ENCODE measurements around the gene SMCO2.

The SMCO2 gene

GRCh38 chr12:27424631-27425230 is 21.8 kb upstream of the SMCO2 start:
- no peak overlapping the region for H3K4me3 ChIP-seq (ENCODE audit: low read depth, low read length)
- peak; percentile 65 for TF ChIP-seq CTCF (IDR thresholded peaks at IDR 0.05; ENCODE audit: low read depth, low read length, missing control alignments)
- in situ Hi-C loops (cut with HindIII; ENCODE audit: low sequenced_read_pairs), result no loop called here
- peak; percentile 57 for DNase-seq (ENCODE audit: low read depth)

- in situ Hi-C loops (cut with HindIII; ENCODE audit: low sequenced_read_pairs), result no loop called here
- TF ChIP-seq CTCF (IDR thresholded peaks at IDR 0.05; ENCODE audit: low read depth, low read length, missing control alignments), result no peak
- no peak overlapping the region for H3K4me3 ChIP-seq (ENCODE audit: low read depth, low read length)
- DNase-seq (ENCODE audit: low read depth), result no peak
Observed at GRCh38 chr12:27425306-27425705, 21.2 kb upstream of the SMCO2 start.

DNA sequence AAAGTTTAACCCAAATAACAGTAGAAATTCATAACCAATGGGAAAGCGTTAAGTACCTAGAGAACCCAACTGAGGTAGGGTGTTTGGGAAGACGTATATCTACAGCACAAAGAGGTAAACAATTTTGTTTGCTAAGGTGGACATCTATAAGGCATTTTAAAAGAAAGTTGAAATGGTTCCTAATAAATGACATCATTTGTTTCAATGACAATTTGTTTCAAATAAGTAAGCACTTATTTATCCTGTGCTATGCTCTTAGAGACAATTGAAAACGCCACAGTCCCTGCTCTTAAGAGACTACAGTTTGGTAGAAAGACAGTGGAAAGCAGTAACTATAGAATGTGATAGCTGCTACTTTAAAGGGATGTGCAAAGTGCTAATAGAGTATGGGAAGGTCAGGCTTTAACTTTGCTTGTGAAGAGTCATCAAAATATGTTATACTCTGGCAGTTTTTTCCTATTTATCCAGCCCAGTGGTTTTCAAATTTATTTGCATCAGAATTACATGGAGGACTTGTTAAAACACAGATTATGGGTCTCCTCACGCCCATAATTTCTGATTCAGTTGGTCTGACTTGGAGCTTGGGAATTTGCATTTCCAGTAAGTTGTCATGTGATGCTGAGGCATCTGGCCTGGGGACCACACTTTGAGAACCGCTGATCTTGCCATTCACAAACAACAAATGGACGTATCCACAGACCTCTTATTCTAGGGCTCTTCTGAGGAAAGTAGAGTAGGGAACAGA is 19.6 kb upstream of the SMCO2 start:
- no peak for TF ChIP-seq CTCF (IDR thresholded peaks at IDR 0.05; ENCODE audit: low read depth, low read length, missing control alignments)
- H3K4me3 ChIP-seq (ENCODE audit: low read depth, low read length), result no peak overlapping the region
- in situ Hi-C loops (cut with HindIII; ENCODE audit: low sequenced_read_pairs), result no loop called here
- DNase-seq (ENCODE audit: low read depth), result no peak

GRCh38 chr12:27427824-27428223 is 18.7 kb upstream of the SMCO2 start:
- TF ChIP-seq CTCF (IDR thresholded peaks at IDR 0.05; ENCODE audit: low read depth, low read length, missing control alignments), result no peak
- in situ Hi-C loops (cut with HindIII; ENCODE audit: low sequenced_read_pairs), result no loop called here
- DNase-seq (ENCODE audit: low read depth), result no peak
- no peak overlapping the region for H3K4me3 ChIP-seq (ENCODE audit: low read depth, low read length)

DNA sequence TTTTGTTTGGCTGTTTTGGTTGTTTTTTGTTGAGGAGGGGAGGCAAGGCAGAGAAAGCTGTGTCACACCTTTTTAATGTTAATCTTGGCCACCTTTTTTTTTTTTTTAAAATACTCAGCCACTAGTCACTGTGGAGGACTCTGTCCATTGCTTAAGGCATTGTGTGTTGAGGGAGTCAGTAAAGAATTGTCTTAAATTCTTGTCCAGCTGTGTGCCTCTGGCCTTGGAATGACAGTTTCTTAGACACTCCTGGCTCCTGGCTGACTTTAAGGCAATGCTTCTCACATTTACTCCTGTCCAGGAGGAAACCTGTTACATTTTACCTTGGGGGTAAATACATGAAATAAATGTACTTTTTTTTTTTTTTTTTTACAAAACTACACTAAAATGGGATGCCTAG is 18.1 kb upstream of the SMCO2 start:
- in situ Hi-C loops (cut with HindIII; ENCODE audit: low sequenced_read_pairs), result no loop called here
- H3K4me3 ChIP-seq (ENCODE audit: low read depth, low read length), result no peak overlapping the region
- TF ChIP-seq CTCF (IDR thresholded peaks at IDR 0.05; ENCODE audit: low read depth, low read length, missing control alignments), result no peak
- no peak for DNase-seq (ENCODE audit: low read depth)

- TF ChIP-seq CTCF (IDR thresholded peaks at IDR 0.05; ENCODE audit: low read depth, low read length, missing control alignments), result no peak
- H3K4me3 ChIP-seq (ENCODE audit: low read depth, low read length), result no peak overlapping the region
- no peak for DNase-seq (ENCODE audit: low read depth)
- in situ Hi-C loops (cut with HindIII; ENCODE audit: low sequenced_read_pairs), result loop anchor here (5.0 to 10.0 kb wide), 3 partner anchors 32 to 205 kb away; no protein-coding TSS in a partner anchor
Observed at GRCh38 chr12:27429606-27430005, 16.9 kb upstream of the SMCO2 start.
